HUES64 (cell line): Measurements from ENCODE around the gene DOCK10.

Experiments used
- H3K27ac ChIP-seq: 2 replicates; pipeline ENCODE4 v1.7.0; 2013; ENCODE audit warnings: low read depth, low read length, inconsistent platforms
- H3K27me3 ChIP-seq: 2 replicates; pipeline ENCODE4 v1.6.1; 2013; ENCODE audit warnings: mild to moderate bottlenecking, low read length; ENCODE audit not compliant: insufficient read depth
- H3K36me3 ChIP-seq: 2 replicates; pipeline ENCODE4 v1.6.1; 2013; ENCODE audit warnings: mild to moderate bottlenecking, low read length; ENCODE audit not compliant: insufficient read depth
- H3K4me1 ChIP-seq: 2 replicates; pipeline ENCODE4 v1.6.1; 2013; ENCODE audit warnings: mild to moderate bottlenecking, low read length, moderate library complexity; ENCODE audit not compliant: insufficient read depth
- H3K4me3 ChIP-seq: 2 replicates; pipeline ENCODE4 v1.5.1; 2013; ENCODE audit warnings: mild to moderate bottlenecking, low read length, moderate library complexity
- H3K9ac ChIP-seq: 2 replicates; pipeline ENCODE4 v1.6.1; 2013; ENCODE audit warnings: mild to moderate bottlenecking, low read depth, low read length
- H3K9me3 ChIP-seq: 2 replicates; pipeline ENCODE4 v1.6.1; 2013; ENCODE audit warnings: low read depth, low read length; ENCODE audit not compliant: insufficient read depth
- WGBS: fragments of 150-250, 120-280 bp; methylation state at CpG from one replicate; pipeline ENCODE4 v1.1.7; 2013; ENCODE audit warnings: missing lambda C conversion rate; 5-methylcytosine and 5-hydroxymethylcytosine counted together

Gene DOCK10

GRCh38 chr2:224846686-224847085 is 195.6 kb downstream of the DOCK10 start:
- Histone ChIP-seq H3K27ac (no peak overlapping the region), H3K4me3 (no peak overlapping the region), H3K36me3 (no peaks in the 10 kb centered on the region), H3K9ac (no peak overlapping the region), H3K4me1 (no peaks in the 10 kb centered on the region), H3K27me3 (no peaks in the 10 kb centered on the region), H3K9me3 (no peaks in the 10 kb centered on the region)
- WGBS, result 91% methylated on average over 3 of the region's 5 CpGs

- Histone ChIP-seq H3K27ac (no peak overlapping the region), H3K36me3 (no peaks in the 10 kb centered on the region), H3K4me1 (no peaks in the 10 kb centered on the region), H3K4me3 (no peak overlapping the region), H3K9me3 (no peaks in the 10 kb centered on the region), H3K9ac (no peak overlapping the region), H3K27me3 (no peaks in the 10 kb centered on the region)
- 97% methylated on average over 4 of the region's 4 CpGs for WGBS
Measured at GRCh38 chr2:224846161-224846560, 196.1 kb downstream of the DOCK10 start.

- Histone ChIP-seq H3K4me3 (no peak overlapping the region), H3K27me3 (no peaks in the 10 kb centered on the region), H3K4me1 (no peaks in the 10 kb centered on the region), H3K27ac (no peak overlapping the region), H3K9me3 (peaks cover 3% of the 10 kb centered on the region), H3K9ac (no peak overlapping the region), H3K36me3 (no peaks in the 10 kb centered on the region)
- WGBS, result 89% methylated on average over 2 of the region's 2 CpGs
Measured at GRCh38 chr2:224843141-224843540, 199.1 kb downstream of the DOCK10 start.

GRCh38 chr2:224841910-224842309 is 200.4 kb downstream of the DOCK10 start:
- Histone ChIP-seq H3K9me3 (peaks cover 3% of the 10 kb centered on the region), H3K4me3 (no peak overlapping the region), H3K36me3 (no peaks in the 10 kb centered on the region), H3K27me3 (no peaks in the 10 kb centered on the region), H3K4me1 (no peaks in the 10 kb centered on the region), H3K27ac (no peak overlapping the region), H3K9ac (no peak overlapping the region)
- WGBS, result 91% methylated on average over 4 of the region's 4 CpGs

DNA sequence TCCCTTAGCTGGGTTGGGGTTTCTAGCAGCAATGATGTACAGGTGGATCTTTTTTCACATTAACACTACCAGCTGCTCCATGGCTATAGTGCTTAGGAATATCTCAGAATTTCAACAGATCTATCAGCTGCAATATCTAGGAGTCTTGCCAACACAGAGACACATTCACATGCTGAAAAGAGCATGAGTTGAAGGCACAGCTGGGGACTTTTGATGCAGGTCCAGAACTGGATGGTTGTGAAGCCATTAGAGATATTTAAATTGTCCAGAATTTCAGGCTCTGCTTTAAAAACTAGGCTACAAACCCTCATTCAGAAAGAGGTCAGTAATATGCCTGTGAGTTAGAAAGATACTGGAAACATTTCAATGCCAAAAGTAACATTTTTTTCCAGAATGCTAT is 203.9 kb downstream of the DOCK10 start:
- Histone ChIP-seq H3K4me3 (no peak overlapping the region), H3K27me3 (no peaks in the 10 kb centered on the region), H3K27ac (no peak overlapping the region), H3K9me3 (peaks cover 3% of the 10 kb centered on the region), H3K36me3 (no peaks in the 10 kb centered on the region), H3K4me1 (no peaks in the 10 kb centered on the region), H3K9ac (no peak overlapping the region)

DNA sequence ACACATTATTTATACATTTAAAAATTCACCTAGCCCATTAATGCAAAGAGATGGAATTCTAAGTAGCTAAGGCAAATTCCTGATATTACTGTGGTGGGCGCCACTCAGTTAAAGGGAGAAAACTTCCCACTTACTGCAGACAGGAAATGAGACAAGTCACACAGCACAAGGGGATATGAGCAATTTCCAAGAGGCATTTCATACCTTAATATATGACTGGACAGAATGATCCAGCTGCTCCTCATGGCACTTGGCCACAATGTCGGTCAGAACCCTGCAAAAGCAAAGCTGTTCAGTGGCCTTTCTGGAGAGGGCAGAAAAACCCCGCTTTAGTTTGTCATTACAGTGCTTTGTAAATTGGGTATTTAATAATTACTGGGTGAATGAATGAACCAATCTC is 204.7 kb downstream of the DOCK10 start:
- H3K9ac ChIP-seq, result no peak overlapping the region
- H3K9me3 ChIP-seq, result peaks cover 3% of the 10 kb centered on the region
- H3K4me1 ChIP-seq, result no peaks in the 10 kb centered on the region
- 95% methylated on average over 3 of the region's 3 CpGs for WGBS
- H3K27ac ChIP-seq, result no peak overlapping the region
- no peak overlapping the region for H3K4me3 ChIP-seq
- H3K36me3 ChIP-seq, result no peaks in the 10 kb centered on the region
- no peaks in the 10 kb centered on the region for H3K27me3 ChIP-seq

DNA sequence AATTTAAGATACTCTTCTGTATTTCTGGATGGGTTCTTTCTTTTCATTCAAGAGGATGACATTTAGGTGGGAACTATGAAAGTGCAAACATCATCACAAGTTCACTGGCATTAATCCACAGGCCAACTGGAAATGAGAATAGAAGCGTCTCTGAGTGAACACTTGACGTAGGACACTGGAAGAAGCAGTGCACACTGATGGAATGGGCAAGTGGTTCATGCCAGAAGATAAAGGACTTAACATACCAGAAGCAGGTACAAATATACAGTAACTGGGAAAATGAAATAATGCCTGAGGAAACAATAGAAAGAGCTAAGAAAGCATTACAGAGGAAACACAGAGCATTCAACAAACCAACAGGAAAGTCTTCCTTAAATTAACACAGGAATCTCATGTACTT is 205.2 kb downstream of the DOCK10 start:
- Histone ChIP-seq H3K27ac (no peak overlapping the region), H3K9me3 (peaks cover 3% of the 10 kb centered on the region), H3K4me3 (no peak overlapping the region), H3K36me3 (no peaks in the 10 kb centered on the region), H3K27me3 (no peaks in the 10 kb centered on the region), H3K4me1 (no peaks in the 10 kb centered on the region), H3K9ac (no peak overlapping the region)
- 98% methylated on average over 2 of the region's 2 CpGs for WGBS

GRCh38 chr2:224836263-224836662 is 206.0 kb downstream of the DOCK10 start:
- H3K4me1 ChIP-seq, result no peaks in the 10 kb centered on the region
- no peaks in the 10 kb centered on the region for H3K27me3 ChIP-seq
- no peak overlapping the region for H3K9ac ChIP-seq
- H3K36me3 ChIP-seq, result no peaks in the 10 kb centered on the region
- H3K9me3 ChIP-seq, result peaks cover 3% of the 10 kb centered on the region
- no peak overlapping the region for H3K4me3 ChIP-seq
- no peak overlapping the region for H3K27ac ChIP-seq

DNA sequence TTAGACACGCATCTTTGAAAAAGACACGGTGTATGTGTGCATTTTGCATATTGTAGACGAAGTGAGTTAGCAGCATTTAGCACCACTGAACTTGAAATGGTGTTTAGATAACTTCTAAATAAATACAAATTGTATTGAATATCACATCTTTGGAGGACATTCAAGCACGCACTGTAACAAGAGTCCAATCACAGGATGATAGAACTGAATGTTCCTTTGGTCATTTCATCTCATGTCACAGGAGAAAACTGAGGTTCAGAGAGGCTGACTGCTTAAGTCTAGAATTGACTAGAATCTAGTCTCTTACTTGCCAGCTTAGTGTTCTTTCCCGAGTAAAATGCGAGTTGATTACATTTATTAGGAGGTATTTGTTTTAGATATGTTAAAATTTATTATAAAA is 206.9 kb downstream of the DOCK10 start:
- no peak overlapping the region for H3K27ac ChIP-seq
- no peaks in the 10 kb centered on the region for H3K4me1 ChIP-seq
- WGBS, result 97% methylated on average over 4 of the region's 6 CpGs
- no peak overlapping the region for H3K9ac ChIP-seq
- H3K4me3 ChIP-seq, result no peak overlapping the region
- no peaks in the 10 kb centered on the region for H3K36me3 ChIP-seq
- peaks cover 3% of the 10 kb centered on the region for H3K9me3 ChIP-seq
- H3K27me3 ChIP-seq, result no peaks in the 10 kb centered on the region

DNA sequence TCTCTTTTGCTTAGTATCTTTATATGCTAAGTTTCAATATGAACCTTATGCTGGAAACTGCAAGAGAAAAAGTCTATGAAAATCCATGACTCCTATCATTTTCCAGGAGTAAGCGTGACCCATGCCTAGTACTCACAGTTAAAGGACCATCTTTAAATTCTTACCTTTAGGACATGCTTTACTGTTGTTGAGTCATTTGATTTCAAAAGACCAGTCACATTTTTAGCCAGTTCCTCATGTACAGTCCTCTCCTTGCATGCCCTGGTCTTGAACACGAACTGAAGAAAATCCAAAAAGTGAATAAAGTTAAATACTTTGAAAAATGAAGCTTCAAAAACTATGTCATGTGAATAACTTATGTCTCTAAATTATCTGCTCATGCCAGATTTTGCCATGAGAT is 208.3 kb downstream of the DOCK10 start:
- WGBS, result 92% methylated on average over 2 of the region's 2 CpGs
- no peak overlapping the region for H3K4me3 ChIP-seq
- no peak overlapping the region for H3K27ac ChIP-seq
- H3K27me3 ChIP-seq, result no peaks in the 10 kb centered on the region
- no peaks in the 10 kb centered on the region for H3K4me1 ChIP-seq
- H3K9me3 ChIP-seq, result no peaks in the 10 kb centered on the region
- H3K36me3 ChIP-seq, result no peaks in the 10 kb centered on the region
- no peak overlapping the region for H3K9ac ChIP-seq

DNA sequence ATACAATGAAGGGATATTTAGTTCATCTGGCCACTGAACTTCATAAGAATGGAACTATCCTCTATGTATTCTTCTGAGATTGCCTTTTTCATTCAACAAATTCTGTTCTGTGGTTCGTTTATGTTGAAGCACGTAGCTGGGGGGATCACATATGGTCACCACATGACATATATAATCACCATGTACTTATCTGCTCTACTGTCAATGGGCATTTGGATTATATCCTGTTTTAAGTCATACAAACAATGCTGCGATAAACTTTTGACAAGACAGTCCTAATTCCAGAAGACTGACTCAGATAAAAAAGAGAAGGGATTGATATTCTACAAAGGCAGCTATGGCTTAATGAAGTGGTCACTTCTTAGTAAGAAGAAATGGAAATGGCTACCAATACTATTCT is 210.1 kb downstream of the DOCK10 start:
- Histone ChIP-seq H3K4me3 (no peak overlapping the region), H3K4me1 (no peaks in the 10 kb centered on the region), H3K27ac (no peak overlapping the region), H3K9me3 (no peaks in the 10 kb centered on the region), H3K27me3 (no peaks in the 10 kb centered on the region), H3K36me3 (no peaks in the 10 kb centered on the region), H3K9ac (no peak overlapping the region)
- WGBS, result 95% methylated on average over 3 of the region's 3 CpGs

GRCh38 chr2:224831530-224831929 is 210.7 kb downstream of the DOCK10 start:
- H3K9me3 ChIP-seq, result no peaks in the 10 kb centered on the region
- no peaks in the 10 kb centered on the region for H3K27me3 ChIP-seq
- no peaks in the 10 kb centered on the region for H3K4me1 ChIP-seq
- H3K36me3 ChIP-seq, result no peaks in the 10 kb centered on the region
- no peak overlapping the region for H3K27ac ChIP-seq
- 60% methylated on average over 2 of the region's 2 CpGs for WGBS
- no peak overlapping the region for H3K4me3 ChIP-seq
- H3K9ac ChIP-seq, result no peak overlapping the region
